COR-L47 (cell line): Measurements from ENCODE around the gene BARHL1.
"Not testable (repeated sequence)": the region's sequence is repeated elsewhere in the genome, so short reads cannot be mapped to it uniquely, and the experiment has no call there.

ENCODE experiments used
- DNase-seq: peaks from one replicate; lab custom pipeline; 2025; lab: John Stamatoyannopoulos, UW

Gene BARHL1

DNA sequence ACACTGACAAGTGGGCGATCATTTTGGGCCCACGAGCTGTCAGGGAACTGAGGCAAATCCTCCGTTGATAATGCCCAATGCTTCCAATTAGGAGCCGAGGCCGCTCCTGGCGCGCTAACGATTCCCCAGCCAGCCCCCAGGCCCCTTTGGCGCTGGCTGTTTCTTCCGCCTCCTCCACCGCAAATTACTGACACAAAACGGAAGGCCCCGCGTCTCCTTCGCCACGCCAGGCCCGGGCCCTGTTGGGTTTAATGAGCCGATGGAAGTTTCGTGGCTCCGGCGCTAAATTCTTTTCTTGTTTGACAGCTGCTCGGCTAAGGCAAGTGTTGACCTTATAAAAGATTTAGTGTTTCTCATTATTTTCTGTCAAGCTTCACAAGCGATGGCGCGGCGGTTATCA lies 25.7 kb upstream of the BARHL1 start:
- no peak for DNase-seq

DNA sequence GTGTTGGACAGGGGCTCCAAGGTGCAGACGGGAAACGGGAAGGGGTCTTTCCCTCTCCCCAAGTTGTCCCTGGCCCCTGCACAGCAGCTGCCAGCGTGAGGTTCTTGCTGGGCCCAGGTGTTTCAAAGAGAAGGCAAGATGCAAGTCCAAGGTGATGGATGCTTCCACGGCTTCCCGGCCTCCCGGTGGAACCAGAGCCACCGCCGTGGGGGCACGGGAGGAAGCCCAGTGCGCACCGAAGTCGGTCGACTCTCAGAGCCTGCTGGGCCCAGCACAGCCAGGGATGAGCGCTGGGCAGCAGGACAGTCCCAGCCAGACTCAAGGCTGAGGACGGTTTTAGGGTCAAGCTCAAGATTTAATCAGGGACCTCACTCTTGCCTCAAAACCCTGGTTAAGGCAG lies 25.2 kb upstream of the BARHL1 start:
- DNase-seq, result no peak

DNA sequence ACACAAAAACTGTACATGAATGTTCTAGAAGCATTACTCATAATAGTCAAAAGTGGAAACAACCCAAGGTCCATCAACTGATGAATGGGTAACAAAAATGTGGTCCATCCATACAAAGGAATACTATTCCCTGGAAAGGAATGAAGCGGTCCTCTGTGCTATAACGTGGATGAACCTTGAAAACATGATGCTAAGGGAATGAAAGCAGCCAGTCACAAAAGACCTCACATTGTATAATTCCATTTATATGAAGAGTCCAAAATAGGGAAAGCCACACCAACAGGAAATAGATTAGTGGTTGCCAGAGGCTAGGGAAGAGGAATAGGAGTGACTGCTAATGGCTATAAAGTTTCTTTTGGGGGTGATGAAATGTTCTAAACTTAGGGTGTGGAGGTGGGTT lies 22.7 kb upstream of the BARHL1 start:
- no peak for DNase-seq

DNA sequence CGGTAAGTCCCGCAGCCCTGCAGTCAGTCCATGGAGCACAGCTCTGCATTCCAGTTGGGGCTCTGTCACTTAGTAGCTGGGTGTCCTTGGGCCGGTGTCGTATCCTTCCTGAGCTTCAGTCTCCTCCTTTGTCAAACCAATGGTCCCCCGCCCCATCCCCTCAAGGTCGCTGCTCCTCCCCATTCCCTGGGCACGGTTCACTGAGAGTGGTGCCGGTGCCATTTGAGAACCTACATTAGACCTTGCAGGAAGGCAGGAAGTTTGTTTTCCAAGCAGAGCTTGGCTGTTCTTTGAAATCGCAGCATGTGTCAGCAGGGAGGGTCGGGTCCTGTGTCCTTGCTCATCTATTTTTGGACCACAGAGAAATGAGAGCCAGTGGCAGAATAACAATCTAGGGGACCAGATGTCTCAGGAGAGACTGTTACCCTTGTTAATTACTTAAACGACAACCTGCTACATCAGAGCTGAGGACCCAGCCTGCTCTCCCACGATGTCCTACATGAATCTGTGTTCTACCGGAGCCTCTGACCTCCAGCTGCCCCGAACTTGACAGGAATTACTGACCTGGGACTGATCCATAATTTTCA lies 21.7 kb upstream of the BARHL1 start:
- no peak for DNase-seq

- DNase-seq, result no peak
Measured at GRCh38 chr9:132562306-132562573, 20.2 kb upstream of the BARHL1 start.

DNA sequence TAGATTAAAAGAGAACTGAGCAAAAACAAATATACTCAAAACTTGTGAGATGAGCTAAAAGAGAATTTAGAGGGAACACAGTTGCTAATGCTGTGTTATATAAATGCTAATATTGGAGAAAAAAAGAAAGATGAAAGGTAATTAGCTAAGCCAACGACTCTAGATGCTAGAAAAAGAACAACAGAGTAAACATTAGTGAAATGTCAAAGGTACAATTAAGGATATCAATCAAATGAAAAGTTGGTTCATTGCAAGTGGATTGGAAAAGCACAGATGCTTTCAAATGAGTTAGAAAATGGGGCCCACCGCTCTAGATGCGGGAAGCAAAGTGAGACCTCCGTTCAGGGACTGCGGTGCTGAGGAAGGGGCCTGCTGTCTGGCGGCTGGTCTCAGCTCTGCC lies 17.9 kb upstream of the BARHL1 start:
- no peak for DNase-seq

GRCh38 chr9:132568787-132569186 lies 13.6 kb upstream of the BARHL1 start:
- DNase-seq, result not testable (repeated sequence)

- no peak for DNase-seq
Measured at GRCh38 chr9:132571806-132572600, 10.4 kb upstream of the BARHL1 start.

- DNase-seq, result no peak
Measured at GRCh38 chr9:132572921-132573320, 9.5 kb upstream of the BARHL1 start.

DNA sequence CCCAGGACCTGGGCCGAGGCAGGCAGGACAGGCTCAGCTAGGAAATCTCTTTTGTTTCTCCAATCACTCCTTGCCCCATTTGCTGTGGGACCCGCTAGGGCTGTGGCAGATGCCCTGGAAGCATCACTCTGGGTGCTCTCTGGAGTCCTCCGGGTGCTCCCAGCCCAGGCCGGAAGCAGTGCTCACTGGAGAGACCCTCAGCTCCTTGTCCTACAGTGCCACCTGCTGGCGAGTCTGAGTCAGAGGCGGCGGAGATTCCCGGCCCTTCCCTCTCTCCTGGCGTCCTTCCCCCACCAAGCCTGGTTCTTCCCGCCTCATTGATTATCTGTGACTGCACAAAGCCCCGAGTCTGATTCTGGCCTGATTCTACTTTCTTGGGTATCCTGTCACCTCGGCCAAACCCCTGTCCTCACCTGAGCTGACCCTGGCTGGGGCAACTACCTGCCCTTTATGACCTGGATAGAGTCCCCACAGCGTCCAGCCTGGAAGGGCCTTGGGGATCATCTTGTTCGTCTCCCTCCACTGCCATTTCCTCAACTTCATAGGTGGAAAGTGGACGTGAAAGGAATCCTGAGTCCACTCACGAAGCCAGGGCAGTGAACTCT lies 7.3 kb upstream of the BARHL1 start:
- peak; percentile 77 for DNase-seq

DNA sequence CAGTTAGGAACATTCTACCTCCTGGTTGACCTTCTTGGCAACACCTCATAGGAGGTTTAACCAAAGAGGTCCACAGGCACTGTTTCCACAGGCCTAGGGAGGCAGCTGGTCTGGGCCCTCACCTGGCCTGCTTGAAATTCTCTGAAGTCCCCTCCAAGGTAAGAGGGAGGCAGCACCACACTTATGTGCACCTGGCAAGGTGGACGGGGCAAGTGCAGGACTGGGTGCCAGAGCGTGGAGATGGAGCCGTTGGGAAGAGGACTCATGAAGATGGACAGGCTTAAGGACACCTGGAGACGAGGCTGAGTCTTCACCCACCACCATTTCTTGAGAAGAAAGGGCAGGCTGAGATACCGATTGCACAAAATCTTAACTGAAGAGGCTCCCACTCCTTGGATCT lies 6.6 kb upstream of the BARHL1 start:
- DNase-seq, result no peak

GRCh38 chr9:132577119-132577518 lies 5.3 kb upstream of the BARHL1 start:
- no peak for DNase-seq

- DNase-seq, result no peak
Measured at GRCh38 chr9:132578367-132578932, 4.0 kb upstream of the BARHL1 start.

DNA sequence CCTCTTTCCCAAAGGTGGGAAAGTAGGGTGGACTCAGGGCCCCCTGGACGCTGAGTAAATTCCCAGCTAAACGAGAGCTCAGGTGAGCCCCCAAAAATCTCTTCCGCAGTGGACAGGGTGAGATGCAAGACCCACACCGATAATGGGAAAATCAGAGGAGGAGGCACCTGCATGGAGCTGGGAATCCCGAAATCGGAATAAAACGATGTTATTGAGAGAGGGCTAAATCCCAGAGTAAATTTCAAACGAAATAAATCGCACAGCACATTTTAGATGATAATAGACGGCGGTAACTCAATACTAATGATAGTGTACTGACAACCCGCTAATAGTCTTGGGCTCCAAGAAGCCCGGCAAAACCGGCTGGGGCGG lies 3.0 kb upstream of the BARHL1 start:
- DNase-seq, result no peak

DNA sequence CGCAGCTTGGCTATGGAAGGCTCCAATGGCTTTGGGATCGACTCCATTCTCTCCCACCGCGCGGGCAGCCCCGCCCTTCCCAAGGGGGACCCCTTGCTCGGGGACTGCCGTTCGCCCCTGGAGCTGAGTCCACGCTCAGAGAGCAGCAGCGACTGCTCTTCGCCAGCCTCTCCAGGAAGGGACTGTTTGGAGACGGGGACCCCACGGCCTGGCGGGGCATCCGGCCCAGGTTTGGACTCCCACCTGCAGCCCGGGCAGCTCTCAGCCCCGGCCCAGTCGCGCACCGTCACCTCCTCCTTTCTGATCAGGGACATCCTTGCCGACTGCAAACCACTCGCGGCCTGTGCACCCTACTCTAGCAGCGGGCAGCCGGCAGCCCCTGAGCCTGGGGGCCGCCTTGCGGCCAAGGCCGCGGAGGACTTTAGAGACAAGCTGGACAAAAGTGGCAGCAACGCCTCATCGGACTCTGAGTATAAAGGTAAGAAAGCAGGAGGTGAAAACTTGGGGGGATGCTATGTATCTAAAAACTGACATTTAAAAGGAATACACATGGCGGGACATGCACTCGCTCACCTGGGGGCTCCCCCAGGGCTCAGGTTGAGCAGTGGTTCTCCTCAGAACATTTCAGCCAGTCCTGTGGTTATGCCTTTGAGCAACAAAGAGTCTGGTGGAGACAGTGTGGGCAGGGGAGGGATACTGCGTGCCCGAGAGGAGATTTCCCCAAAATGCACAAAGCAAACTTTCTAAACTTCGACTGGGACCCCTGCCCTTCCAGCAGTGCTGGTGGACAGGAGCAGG lies 579 bp downstream of the BARHL1 start:
- DNase-seq, result no peak

GRCh38 chr9:132583584-132584304 lies 1.3 kb downstream of the BARHL1 start:
- no peak for DNase-seq

DNA sequence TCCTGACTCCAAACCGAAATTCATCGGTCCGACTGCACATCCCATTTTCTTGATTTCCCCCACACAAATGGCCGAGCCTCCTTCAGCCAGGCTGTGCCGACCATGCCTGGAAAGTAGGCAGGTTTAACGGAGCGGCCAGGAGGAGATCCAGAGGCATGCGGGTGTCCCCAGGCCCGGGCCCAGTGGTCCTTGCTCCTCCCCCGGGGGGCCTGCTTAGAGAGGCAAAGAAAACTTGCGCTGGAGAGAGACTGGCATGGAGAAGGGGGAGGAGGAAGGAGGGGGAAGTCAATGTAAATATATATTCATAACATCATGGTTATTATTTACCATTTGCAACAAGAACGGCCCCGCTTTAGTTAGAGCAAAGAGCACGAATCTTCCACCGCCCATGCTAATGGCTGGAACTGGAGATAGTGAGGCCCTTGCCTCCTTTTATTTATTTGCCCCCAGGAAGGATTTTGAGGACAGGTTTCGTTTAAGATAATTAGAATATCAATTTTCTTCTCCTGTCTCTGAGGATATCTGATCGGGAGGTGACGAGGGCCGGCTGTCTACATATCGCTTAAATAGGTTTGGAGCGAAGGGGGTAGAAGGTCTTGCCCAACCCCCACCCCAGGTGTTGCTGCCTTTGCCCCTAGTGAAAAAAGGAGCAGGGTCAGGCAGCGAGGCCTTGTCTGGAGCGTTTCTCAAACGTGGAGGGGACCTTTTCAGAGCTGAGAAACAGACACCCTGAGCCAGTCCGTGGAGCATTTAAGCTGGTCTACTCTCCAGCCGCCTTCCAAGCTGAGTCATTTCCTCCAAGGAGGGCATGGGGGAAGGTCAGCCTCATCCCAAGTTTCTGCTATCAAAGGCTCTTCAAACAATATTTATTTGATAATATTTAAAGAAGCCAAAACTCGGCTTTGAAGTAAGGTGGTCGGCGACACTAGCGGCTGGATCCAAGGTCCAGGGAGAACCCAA lies 2.5 kb downstream of the BARHL1 start:
- DNase-seq, result no peak

DNA sequence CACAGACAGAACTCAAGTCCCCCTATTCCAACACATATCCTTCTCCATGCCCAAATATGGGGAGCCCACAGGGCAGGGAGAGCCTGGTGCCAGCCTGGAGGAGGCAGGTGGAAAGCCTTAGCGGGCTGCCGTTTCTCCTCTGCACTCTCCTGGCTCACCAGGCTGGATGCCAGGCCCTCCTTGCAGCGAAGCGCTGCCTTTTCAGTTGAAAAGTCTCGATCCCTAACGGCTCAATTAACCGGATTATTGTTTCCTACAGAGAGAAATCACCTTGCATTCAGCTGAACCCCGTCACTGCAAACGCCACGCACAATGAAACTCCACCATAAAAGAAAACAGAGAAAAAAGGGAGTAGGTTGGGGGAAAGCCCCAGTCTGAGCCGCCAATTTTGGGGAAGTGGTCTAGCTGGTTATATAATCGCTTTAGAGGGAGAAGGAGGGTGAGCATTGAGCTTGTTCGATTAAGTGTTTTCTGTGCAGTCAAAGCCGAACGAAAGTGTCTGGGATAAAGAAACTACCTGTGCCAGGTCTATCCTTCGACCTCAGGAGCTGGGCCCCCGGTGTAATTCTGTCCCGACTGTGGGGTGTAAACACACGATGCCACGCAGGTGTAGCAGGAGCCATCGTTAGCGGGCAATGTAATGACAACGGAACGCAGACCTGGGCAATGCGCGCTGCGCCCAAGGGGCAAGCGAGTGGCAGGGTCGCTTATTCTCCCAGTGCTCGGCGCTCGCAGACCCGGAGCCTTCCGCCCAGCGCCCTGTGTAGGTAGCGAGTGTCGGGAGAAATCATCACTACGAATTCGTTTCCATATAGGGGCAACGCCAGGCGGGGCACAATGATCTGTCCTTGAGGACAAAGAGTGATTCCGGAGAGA lies 3.8 kb downstream of the BARHL1 start:
- no peak for DNase-seq

- no peak for DNase-seq
Measured at GRCh38 chr9:132586830-132587591, 4.6 kb downstream of the BARHL1 start.
